HG02840 (cell line): ENCODE data around the gene TMEM9B.

Experiments
- ATAC-seq: cut with Tn5 transposase; IDR thresholded peaks from one replicate; pipeline ENCODE4 v1.9.1; 2021; ENCODE audit warnings: mild to moderate bottlenecking, moderate library complexity, moderate number of reproducible peaks; ENCODE audit not compliant: unreplicated experiment, low FRiP score

The TMEM9B gene

DNA sequence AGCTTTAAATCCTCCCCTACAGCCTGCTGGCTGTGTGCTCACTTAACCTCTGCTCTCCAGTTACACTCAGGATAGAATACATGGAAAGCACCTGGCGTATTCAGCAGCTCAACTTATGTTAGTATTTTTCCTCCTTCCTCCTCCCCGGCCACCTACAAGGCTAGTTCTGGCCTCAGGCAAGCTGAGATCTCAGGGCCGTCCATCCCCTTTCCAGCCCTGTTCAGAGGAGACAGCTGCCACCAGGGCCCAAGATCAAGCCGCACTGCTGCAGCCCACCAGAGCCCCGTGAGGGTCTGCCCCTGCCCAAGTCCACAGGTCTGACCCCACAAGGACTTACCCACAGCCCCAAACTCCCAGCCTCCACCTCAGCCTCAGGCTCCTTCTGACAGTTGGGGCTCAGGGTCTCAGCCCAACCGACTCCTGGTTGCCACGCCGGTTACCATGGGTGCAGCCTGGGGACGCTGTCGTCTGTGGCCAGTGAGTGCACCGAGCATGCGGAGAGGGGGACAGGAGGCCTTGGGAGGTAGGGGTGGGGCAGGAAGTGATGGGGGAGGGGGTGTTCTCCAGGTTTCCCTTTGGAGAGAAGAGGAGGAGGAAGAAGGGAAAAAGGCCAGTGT is 31.6 kb downstream of the TMEM9B start, which contains the start of gene C11orf16:
TSS of gene C11orf16 (minus strand) at position 384 of the 617 bp plus-strand sequence. CDS start 639 bp downstream, outside the sequence.
- no peak for ATAC-seq

DNA sequence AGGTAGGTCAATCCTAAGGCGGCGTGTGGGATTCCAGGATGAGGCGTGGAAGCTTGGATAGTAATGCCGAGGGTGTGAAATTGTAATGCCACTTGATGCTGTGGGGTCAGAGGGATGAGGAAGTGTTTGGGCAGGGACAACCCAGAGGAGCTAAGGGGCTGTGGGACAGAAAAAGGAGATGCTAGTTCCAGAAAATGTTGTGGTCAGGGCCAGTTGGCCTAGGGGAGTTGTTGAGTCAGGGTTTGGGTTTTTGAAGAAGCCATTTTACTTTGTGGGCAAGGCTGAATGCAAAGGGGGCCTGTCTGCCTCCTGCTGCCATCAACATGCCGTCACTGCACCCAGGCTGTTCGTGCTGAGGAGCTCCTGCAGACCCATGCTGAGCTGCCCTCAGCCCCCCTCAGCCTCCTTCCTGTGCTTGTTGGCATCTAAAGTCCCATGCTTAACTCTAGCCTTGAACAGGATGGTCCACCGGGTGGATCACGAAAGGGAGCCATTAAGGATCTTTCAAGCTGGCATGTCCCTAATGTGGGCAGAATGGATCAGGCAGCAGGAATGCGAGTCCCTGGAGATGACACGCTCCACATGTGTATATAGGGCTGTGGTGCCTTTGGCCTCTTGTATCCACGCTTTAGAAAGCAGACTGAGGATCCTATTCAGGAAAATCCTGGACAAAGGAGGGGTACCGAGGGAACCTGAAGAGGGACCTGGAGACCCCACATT is 33.6 kb downstream of the TMEM9B start:
- ATAC-seq, result no peak

DNA sequence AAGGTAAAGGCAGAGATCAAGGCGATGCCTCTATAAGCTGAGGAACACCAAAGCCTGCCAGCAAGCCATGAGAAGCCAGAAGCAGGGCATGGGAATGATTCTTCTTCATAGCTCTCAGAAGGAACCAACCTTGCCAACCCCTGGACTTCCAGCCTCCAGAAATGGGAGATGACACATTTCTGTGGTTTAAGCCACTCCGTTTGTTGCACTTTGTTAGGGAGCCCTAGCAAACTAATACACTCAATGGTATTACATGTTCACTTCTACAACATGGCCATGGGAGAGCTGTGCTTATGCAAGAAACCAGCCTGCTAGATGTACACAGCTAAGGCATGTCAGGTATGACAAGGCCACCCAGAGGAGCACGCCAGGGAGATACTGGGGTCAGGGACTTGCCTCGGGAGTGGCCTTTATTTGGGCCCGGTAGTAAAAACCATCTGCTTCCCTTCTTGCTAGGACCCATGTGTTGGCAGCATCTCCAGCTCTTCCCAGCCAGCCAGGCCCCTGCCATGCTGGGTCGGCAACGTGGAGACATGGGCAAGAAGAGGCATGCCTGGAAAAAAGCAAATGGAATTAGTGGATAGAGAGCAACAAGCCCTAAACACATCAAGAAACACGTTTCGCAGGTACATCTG is 35.1 kb downstream of the TMEM9B start:
- no peak for ATAC-seq

DNA sequence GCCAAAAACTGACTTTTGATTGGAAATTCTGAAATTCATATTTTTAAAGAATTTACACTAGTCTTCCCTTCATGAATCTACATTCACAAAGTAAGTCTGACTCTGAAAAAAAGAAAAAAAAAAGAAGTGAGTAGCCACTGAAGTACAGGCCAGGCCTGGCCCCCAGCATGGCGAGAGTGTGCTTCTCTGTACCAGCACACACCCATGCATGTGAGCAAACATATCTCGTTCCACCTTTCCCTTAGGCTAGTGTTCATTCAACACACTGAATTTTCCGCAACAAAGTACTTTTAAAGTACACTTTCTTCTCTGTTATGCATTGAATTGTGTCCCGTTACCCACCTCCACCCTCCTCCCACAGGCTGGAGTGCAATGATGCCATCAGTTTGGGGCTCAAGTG is 36.0 kb downstream of the TMEM9B start:
- no peak for ATAC-seq

DNA sequence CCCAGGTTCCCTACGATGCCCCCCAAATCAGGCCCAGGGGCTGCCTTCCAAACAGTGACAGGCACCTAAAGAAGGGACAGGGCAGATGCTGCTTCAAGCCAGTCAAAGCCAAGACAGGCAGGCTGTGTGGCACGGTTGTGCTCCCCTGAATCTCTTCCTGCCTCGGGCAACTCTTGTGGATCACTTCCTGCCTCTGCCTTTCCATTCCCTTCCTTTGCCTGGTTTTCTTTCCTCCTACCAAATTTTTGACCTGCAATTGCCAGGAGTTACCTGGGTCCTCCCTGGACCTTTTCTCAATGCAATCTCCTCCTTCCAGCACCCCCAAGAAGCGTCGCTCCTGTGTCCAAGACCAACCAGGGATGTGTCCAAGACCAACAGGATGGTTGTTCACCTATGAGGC is 37.0 kb downstream of the TMEM9B start:
- no peak for ATAC-seq

DNA sequence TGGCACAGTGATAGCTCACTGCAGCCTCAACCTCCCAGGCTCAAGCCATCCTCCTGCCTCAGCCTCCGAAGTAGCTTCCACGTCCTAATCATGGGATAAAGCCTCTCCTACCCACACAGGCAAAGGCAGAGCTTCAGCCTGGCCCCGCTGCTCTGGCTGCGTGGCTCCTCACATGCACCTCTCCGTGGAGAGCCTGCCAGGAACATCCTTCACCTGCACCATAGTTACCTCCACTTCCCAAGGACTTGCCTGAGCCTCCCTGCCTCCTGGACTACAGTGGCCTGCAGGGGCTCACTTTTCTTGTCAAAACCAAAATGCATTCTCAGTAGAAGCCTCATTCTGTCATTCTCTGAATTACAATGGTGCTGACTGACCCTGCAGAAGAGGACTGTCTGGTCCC is 38.0 kb downstream of the TMEM9B start:
- no peak for ATAC-seq

DNA sequence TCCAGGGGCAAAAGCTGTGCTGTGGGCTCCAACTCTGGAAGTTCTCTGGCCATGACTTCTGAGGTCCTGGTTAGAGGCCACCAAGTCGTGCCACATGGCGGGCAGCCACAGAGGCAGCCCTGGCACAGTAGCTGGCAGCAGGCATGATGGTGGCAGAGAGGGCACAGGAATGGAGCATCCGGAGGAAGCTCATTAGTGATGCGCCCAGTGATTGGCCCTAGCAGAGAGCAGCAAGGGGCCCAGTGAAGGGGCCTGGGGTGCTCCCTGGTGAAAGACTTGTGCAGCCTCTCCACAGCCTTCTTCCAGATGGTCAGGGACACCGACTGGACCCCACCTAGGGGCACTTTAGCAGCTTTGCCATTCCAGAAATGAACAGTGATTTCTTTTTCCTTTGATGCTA is 38.5 kb downstream of the TMEM9B start:
- no peak for ATAC-seq

DNA sequence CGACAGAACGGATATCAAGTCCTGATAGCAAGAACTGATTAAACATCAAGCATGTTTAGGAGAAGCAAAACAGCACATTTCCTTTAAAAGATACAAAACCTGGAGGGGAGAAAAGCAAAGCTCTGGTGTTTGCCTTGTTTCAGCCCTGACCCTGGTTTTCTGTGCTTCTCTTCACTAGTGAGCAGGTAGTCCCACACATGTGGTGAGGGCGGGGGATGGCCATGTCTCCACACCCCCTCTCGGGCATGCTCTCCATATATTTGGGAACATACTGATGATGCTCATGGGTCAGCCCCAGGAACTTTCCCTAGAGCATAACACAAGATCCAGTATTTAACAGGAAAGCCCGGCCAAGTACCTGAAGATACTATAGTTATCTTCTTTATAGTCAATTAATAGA is 41.6 kb downstream of the TMEM9B start:
- no peak for ATAC-seq

DNA sequence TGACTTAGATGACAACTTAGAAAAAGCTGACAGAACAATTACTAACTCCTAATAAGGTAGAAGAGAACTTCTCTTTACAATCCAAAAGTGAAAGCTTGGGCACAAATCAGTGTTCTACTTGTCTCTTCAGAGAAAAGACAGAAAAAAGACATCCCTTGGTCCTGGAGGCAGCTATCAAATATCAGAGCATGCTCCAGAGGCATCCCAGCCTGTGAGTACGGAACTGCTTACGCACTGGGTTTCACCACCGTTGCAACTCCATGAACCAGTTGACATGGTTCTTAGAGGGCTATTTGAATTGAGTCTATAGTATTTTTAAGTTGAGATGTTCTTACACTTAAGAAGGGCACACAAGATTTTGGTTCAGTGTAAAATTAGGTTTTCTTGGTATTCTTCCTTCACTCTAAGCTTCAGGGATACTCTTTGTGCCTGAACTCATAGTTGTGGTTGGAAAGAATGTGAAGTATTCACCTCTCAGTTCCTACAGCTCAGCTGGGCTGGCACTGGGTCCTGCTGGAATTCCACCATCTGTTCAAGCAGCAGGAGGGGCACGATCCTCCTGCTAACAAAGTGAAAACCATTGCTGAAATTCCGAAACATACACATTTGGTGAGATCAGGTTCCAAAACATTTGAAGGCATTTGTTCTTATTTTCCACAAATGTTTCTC is 47.0 kb downstream of the TMEM9B start:
- no peak for ATAC-seq

DNA sequence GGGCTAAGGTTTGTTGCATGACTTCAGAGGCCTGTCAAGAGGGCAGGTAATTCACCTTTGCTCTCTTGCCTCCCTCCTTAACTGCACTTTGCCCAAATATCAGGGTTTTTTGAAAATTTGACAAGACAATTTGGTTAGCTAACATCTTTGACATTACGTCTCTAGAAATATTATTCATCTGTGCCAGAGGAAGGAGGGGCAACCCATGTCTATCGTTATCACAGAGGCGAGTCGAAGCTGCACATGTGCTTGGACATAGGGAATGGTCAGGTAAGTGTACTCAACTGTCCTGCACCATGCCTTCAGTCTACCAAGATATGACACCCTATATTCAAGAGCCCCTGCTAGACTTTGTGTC is 49.6 kb downstream of the TMEM9B start:
- ATAC-seq, result no peak

DNA sequence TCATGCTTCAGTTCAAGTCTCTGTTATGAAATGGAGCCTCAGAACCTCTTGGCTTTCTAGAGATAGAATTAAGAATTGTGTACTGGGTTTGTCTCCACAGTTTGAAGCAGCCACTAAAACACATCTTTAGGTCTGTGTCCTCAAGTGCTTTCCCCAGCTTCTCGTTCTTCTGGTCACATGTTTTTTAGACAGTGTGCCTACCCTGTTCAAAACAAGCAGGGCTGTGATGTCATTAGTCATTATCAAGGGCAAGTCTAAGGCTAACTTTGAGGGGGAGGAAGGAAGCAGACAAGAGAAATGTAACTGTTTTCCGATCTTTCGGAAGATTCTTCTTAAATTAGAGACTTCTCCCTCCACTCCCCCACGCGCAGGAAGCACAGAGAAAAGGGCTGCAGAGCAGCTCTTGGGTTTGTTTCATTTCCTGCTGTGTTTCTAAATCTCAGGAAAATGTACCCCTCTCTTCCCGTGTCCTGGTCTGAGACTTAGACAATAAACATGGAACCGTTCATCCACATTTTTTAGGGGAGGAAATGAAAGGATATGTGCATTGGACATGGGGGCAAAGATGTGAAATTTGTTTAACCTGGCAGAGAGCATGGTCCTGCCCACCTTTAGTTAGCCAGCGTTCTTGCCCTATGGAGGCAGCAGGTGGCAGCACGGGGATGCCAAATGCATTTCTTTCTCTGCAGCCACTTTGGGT is 50.1 kb downstream of the TMEM9B start:
- ATAC-seq, result no peak

DNA sequence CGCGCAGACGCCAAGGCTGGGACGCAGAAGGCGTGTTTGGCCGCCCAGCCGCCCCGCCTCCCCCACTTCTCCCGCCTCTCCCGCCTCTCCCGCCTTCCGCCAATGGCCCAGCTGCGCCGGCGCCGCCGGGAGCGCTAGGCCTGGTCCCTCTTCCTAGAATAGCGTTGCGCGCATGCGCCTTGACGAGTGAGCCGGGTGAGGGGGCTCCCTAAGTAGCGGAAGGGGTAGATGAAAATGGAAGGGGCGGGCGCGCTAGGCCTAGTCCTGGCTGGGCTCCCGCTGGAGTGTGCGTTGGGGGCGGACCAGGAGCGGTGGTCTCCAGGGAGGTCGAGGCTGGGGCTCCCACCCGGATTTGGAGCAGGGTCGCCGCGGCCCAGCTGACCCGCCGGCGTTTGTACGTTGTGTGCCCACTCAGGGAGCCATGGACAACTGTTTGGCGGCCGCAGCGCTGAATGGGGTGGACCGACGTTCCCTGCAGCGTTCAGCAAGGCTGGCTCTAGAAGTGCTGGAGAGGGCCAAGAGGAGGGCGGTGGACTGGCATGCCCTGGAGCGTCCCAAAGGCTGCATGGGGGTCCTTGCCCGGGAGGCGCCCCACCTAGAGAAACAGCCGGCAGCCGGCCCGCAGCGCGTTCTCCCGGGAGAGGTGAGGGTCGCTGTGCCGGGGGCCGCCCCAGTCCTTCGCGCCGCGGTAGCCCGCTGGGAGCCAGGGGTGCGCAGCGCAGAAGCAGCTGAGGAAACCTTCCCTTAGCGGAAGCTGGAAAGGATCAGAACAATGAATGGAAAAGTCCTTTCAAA is 53.0 kb downstream of the TMEM9B start, which contains the start of gene AKIP1:
TSS of gene AKIP1 (plus strand) at position 161 of the 795 bp plus-strand sequence. CDS start at position 422, 261 bp downstream.
- peak; percentile 83 for ATAC-seq

DNA sequence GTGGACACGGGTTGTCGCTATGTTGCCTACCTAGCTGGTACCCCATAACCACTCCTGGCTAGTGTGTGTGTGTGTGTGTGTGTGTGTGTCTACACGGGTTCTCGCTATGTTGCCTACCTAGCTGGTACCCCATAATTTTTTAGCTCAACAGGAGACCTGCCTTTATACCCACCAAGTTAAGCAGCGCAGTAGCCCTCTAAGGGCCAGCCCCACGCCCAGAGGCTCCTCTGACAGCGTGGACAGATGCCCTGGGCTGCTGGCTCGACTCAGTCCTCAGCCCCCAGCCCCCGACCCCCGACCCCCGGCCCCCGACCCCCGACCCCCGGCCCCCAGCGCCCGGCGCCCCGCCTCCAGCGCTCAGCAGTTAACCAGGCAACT is 53.6 kb downstream of the TMEM9B start:
- ATAC-seq, result no peak

DNA sequence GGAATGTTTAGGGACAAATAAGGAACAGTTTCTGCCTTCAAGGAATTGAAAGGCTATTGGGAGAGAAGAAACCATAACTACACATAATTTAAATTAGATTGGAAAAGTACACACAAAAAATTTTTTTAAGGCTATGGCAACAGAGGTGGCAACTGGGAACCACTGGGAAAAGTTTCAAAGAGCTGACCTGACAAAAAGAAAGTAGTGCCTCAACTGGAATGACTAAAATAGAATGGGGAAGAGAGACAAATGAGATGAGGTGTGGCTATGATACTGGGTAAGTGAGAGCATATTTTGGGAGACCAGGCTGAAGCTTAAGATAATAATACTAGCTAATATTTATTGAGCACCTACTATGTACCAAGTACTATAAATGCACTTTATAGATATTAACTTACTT is 56.1 kb downstream of the TMEM9B start:
- no peak for ATAC-seq

DNA sequence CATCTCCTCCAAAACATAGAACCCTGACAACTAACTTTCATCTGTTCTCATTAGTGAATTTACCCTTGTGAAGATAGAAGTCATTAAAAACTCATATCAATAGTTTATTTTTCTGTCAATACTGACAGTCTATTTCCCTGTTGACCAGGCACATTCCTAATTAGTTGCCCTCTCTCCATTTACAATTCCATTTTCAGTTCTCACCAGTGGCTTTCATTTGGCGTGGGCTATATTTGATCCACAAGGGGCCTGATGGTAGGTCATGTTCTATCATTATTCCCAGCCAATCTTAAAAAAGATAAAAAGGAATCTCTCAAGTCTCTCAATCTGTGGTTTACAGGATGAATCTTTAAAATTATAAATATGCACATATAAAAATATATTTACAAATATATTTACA is 57.1 kb downstream of the TMEM9B start:
- no peak for ATAC-seq

DNA sequence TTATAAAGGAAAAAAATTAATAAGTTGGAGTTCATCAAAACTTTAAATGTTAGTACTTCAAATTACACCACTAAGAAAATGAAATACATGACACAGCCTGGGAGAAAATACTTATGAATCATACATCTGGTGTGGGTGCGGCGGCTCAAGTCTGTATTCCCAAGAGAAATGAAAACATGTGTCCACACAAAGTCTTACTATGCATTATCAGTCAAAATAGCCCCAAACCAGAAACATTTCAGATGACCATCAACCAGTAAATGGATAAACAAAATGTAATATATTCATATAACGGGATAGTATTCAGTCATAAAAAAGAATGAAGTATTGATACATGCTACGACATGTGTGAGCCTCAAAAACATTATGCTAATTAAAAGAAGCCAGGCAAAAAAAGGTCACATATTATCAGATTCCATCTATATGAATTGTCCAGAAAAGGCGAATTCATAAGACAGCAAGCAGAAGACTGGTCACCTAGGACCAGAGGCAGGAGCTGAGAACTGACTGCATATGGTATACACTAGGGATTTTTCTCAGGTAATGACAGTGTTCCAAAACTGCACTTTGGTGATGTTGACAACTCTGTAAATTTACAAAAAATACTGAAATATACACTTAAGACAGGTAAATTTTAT is 58.6 kb downstream of the TMEM9B start:
- ATAC-seq, result no peak

DNA sequence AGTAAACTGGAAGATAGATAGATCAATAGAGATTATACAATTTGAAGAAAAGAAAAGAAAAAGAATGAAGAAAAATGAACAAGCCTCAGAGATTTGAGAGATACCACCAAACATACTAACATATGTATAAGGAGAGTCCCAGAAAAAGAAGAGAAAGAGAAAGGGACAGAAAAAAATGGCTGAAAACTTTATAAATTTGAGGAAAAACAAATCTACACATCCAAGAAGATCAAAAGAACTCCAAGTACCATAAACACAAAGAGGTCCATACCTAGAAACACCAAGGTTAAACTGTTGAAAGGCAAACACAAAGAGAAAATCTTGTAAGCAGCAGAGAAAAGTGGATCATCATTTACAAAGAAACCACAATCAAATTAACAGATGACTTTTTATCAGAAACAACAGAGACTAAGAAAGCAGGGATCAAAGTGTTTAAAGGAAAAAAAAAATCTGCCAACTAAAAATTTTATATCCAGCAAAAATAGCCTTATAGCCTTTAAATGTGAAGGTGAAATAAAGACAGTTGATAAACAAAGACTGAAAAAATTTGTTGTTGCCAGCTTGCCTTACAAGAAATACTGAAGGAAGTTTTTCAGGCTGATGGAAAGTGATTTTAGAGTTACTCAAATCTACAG is 65.0 kb downstream of the TMEM9B start:
- no peak for ATAC-seq
